Upper lobe of right lung (tissue), 1 donor: Measurements from ENCODE around the gene KIF21B. TPM values are rescaled to one million over a fixed set of nuclear protein-coding genes. Genes with fewer than 3 reads are reported as not detected.
A peak's percentile ranks its signal among the peaks of the same experiment; 100 is the strongest.

Experiments used
- ATAC-seq: fragments of 200-7000 bp; cut with Tn5 transposase; one replicate; pipeline ENCODE4 v1.9.1; 2020; ENCODE audit warnings: mild to moderate bottlenecking, moderate library complexity
- DNase-seq: peaks from one replicate; pipeline ENCODE4 v3.0.0-alpha.2; 2020
- H3K27ac ChIP-seq: fragments of 200-600 bp; one replicate; pipeline ENCODE4 v1.8.0; 2022
- H3K27me3 ChIP-seq: fragments of 200-600 bp; one replicate; pipeline ENCODE4 v1.8.0; 2022; ENCODE audit warnings: mild to moderate bottlenecking
- H3K36me3 ChIP-seq: fragments of 200-600 bp; one replicate; pipeline ENCODE4 v1.8.0; 2022
- H3K4me1 ChIP-seq: fragments of 200-600 bp; one replicate; pipeline ENCODE4 v1.8.0; 2022
- H3K4me3 ChIP-seq: fragments of 200-600 bp; one replicate; pipeline ENCODE4 v1.8.0; 2022; ENCODE audit warnings: mild to moderate bottlenecking
- H3K9me3 ChIP-seq: fragments of 200-600 bp; one replicate; pipeline ENCODE4 v1.8.0; 2022
- intact Hi-C: fragments of 100-400 bp; cut with DNase I; formaldehyde crosslinking; loops from one replicate; pipeline ENCODE4 v1.11.0; 2022
- total RNA-seq: library from RNA; stranded (reverse); fragmentation: NEBNext Ultra II Directional; extraction: Animal tissue kit (Norgen Biotek cat#: 25700); gene quantifications from one replicate; pipeline ENCODE4 v1.2.1, GENCODE V29; 2021
- TF ChIP-seq, protein P1 (sequence below): fragments of 200-600 bp; IDR thresholded peaks from one replicate; pipeline ENCODE4 v1.8.0; 2022; ENCODE audit warnings: antibody characterized with exemption
- donor health status: DM: no; HTN: yes; CAD: no; lungs with severe emphysema.

The KIF21B gene
- total RNA-seq, 1 donor from 2014 or later, result 5.7 TPM

DNA sequence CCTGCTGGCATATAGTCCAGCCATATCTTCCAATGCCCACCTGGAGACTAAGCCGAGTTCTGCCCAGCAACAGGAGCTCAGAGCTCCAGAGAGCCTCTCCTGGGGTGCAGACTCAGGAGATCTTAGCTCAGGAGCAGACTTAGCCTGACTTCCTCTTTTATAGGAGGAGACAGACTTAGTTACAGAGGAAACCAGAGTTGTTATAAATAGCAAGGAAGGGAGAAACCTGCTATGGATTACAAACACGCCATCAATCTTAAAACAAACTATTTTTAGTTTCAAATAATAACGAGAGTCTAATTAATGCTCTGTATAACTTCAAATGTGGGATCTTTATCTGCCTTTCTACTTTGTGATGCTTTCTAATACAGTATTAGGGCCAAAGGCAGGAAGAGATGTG, 3.3 kb upstream of the KIF21B start:
- no peak overlapping the region for H3K4me3 ChIP-seq
- H3K27me3 ChIP-seq, result no peaks in the 10 kb centered on the region
- H3K4me1 ChIP-seq, result peaks cover 55% of the 10 kb centered on the region
- no peaks in the 10 kb centered on the region for H3K9me3 ChIP-seq
- intact Hi-C loops, result no loop called here
- DNase-seq (no peak), ATAC-seq (peak; percentile 23)
- TF ChIP-seq, protein P1, sequence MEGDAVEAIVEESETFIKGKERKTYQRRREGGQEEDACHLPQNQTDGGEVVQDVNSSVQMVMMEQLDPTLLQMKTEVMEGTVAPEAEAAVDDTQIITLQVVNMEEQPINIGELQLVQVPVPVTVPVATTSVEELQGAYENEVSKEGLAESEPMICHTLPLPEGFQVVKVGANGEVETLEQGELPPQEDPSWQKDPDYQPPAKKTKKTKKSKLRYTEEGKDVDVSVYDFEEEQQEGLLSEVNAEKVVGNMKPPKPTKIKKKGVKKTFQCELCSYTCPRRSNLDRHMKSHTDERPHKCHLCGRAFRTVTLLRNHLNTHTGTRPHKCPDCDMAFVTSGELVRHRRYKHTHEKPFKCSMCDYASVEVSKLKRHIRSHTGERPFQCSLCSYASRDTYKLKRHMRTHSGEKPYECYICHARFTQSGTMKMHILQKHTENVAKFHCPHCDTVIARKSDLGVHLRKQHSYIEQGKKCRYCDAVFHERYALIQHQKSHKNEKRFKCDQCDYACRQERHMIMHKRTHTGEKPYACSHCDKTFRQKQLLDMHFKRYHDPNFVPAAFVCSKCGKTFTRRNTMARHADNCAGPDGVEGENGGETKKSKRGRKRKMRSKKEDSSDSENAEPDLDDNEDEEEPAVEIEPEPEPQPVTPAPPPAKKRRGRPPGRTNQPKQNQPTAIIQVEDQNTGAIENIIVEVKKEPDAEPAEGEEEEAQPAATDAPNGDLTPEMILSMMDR, result no peak
- H3K36me3 ChIP-seq, result no peaks in the 10 kb centered on the region
- peak overlapping the region; percentile 55 for H3K27ac ChIP-seq

- DNase-seq, result no peak
- H3K9me3 ChIP-seq, result no peaks in the 10 kb centered on the region
- H3K27me3 ChIP-seq, result no peaks in the 10 kb centered on the region
- no peak for ATAC-seq
- peaks cover 60% of the 10 kb centered on the region for H3K4me1 ChIP-seq
- TF ChIP-seq, protein P1, result no peak
- intact Hi-C loops, result no loop called here
- H3K4me3 ChIP-seq, result no peak overlapping the region
- peak overlapping the region; percentile 30 for H3K27ac ChIP-seq
- no peaks in the 10 kb centered on the region for H3K36me3 ChIP-seq
Observed at GRCh38 chr1:201026234-201026633, 2.7 kb upstream of the KIF21B start.

GRCh38 chr1:201025571-201026002, 2.1 kb upstream of the KIF21B start:
- no peak for ATAC-seq
- peak overlapping the region; percentile 30 for H3K27ac ChIP-seq
- peaks cover 62% of the 10 kb centered on the region for H3K4me1 ChIP-seq
- no peaks in the 10 kb centered on the region for H3K36me3 ChIP-seq
- intact Hi-C loops, result no loop called here
- no peaks in the 10 kb centered on the region for H3K9me3 ChIP-seq
- no peaks in the 10 kb centered on the region for H3K27me3 ChIP-seq
- no peak for DNase-seq
- TF ChIP-seq, protein P1, result peak; percentile 21
- H3K4me3 ChIP-seq, result no peak overlapping the region

DNA sequence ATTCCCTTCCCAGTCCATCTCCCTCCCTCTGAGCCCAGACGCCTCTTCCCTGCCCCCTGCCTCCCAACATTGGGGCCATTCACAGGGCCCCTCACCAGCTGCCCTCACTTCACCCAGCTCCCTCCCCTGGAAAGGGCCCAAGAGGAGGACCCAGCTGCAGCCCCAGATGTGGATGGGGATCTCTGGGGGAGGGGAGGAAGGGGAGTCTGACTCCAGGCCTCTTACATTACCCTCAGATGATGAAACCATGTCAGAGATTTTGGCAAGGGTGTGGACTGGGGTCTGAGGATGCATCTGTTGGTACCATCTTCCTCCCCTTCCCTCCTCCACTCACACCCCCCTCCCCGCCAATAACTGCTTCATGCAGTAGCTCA, 1.1 kb upstream of the KIF21B start:
- H3K4me1 ChIP-seq, result peaks cover 67% of the 10 kb centered on the region
- H3K27ac ChIP-seq, result no peak overlapping the region
- no peaks in the 10 kb centered on the region for H3K9me3 ChIP-seq
- no peaks in the 10 kb centered on the region for H3K27me3 ChIP-seq
- TF ChIP-seq, protein P1, result no peak
- no peak for DNase-seq
- H3K36me3 ChIP-seq, result no peaks in the 10 kb centered on the region
- intact Hi-C loops, result no loop called here
- H3K4me3 ChIP-seq, result no peak overlapping the region
- no peak for ATAC-seq

DNA sequence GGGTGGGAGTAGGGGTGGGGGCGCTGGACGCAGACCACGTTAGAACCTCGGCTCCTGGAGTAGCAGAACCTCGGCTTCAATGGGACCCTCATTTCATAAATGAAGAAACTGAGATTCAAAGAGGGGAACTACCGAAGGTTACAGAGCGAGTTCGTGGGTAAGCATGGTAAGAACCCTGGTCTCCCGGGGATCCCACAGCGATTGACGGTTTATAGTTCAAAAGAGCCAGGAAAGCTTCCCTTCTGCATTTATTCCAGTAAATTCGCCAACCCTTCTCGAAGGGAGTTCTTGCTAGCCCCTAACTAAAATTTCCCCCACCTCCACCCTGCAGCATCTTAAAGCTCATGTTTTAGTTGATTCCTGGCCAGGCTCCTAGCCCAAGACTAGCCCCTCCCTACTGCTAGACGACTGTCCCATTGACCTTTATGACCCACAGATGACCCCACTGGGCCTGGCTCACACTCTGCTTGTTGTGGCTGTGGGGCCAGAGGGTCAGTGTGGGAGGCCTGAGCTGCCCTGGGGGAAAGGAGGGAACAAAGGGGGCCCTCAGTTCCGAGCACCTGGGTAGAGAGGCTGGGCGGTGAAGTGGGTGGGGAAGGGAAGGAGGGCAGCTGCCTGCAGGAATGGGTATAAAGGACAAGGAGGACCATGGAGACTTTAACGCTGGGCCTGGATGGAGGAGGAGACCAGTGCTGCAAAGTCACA, 558 bp upstream of the KIF21B start:
- H3K27ac ChIP-seq, result no peak overlapping the region
- TF ChIP-seq, protein P1, result no peak
- no peak for DNase-seq
- ATAC-seq, result no peak
- no peaks in the 10 kb centered on the region for H3K9me3 ChIP-seq
- H3K4me3 ChIP-seq, result no peak overlapping the region
- H3K36me3 ChIP-seq, result no peaks in the 10 kb centered on the region
- peaks cover 64% of the 10 kb centered on the region for H3K4me1 ChIP-seq
- intact Hi-C loops, result no loop called here
- no peaks in the 10 kb centered on the region for H3K27me3 ChIP-seq
